H9 (cell line): ENCODE measurements around the gene NKIRAS1. TPM values are rescaled to one million over a fixed set of nuclear protein-coding genes. Genes with fewer than 3 reads are reported as not detected.

ENCODE experiments used
- DNase-seq: peaks from one replicate; pipeline ENCODE4 v3.0.0-alpha.2; 2017
- H2AFZ ChIP-seq: one replicate; pipeline ENCODE4 v1.6.1; 2013; ENCODE audit warnings: mild to moderate bottlenecking, low read length, control low read depth, moderate library complexity
- H2AK5ac ChIP-seq: 2 replicates; pipeline ENCODE4 v1.6.1; 2013; ENCODE audit warnings: low read length, control low read depth, mixed read lengths; ENCODE audit not compliant: insufficient read length
- H2BK120ac ChIP-seq: one replicate; pipeline ENCODE4 v1.6.1; 2013; ENCODE audit warnings: low read depth, mild to moderate bottlenecking, low read length, control low read depth, inconsistent platforms; ENCODE audit not compliant: poor library complexity, severe bottlenecking
- H2BK12ac ChIP-seq: 2 replicates; pipeline ENCODE4 v1.6.1; 2013; ENCODE audit warnings: low read length, control low read depth, mixed read lengths, low read depth; ENCODE audit not compliant: insufficient read length
- H2BK15ac ChIP-seq: 2 replicates; pipeline ENCODE4 v1.6.1; 2013; ENCODE audit warnings: low read depth, low read length, control low read depth
- H2BK20ac ChIP-seq: one replicate; pipeline ENCODE4 v1.6.1; 2013; ENCODE audit warnings: low read depth, mild to moderate bottlenecking, low read length, control low read depth, inconsistent platforms; ENCODE audit not compliant: poor library complexity, severe bottlenecking
- H2BK5ac ChIP-seq: 2 replicates; pipeline ENCODE4 v1.6.1; 2013; ENCODE audit warnings: low read length, control low read depth, mixed read lengths; ENCODE audit not compliant: insufficient read length
- H3K14ac ChIP-seq: 2 replicates; pipeline ENCODE4 v1.6.1; 2013; ENCODE audit warnings: low read length, control low read depth; ENCODE audit not compliant: insufficient read depth
- H3K18ac ChIP-seq: 2 replicates; pipeline ENCODE4 v1.6.1; 2013; ENCODE audit warnings: low read depth, mild to moderate bottlenecking, mixed read lengths, low read length, control low read depth; ENCODE audit not compliant: insufficient read length
- H3K23ac ChIP-seq: 2 replicates; pipeline ENCODE4 v1.6.1; 2013; ENCODE audit warnings: low read length, control low read depth, mixed read lengths, low read depth; ENCODE audit not compliant: insufficient read length
- H3K23me2 ChIP-seq: 2 replicates; pipeline ENCODE4 v1.6.1; 2013; ENCODE audit warnings: low read depth, mild to moderate bottlenecking, mixed read lengths, low read length, control low read depth; ENCODE audit not compliant: insufficient read length, poor library complexity, severe bottlenecking
- H3K27ac ChIP-seq: 2 replicates; pipeline ENCODE4 v1.5.1; 2013; ENCODE audit warnings: low read length, control low read depth, mixed read lengths, low read depth; ENCODE audit not compliant: insufficient read length
- H3K27me3 ChIP-seq: 2 replicates; pipeline ENCODE4 v1.6.1; 2013; ENCODE audit warnings: low read length, control low read depth, inconsistent platforms; ENCODE audit not compliant: insufficient read depth
- H3K4ac ChIP-seq: 2 replicates; pipeline ENCODE4 v1.6.1; 2013; ENCODE audit warnings: low read depth, mild to moderate bottlenecking, control low read depth, inconsistent platforms, low read length, moderate library complexity
- H3K4me1 ChIP-seq: 2 replicates; pipeline ENCODE4 v1.6.1; 2013; ENCODE audit warnings: low read length, control low read depth, inconsistent platforms; ENCODE audit not compliant: insufficient read depth
- H3K4me2 ChIP-seq: 2 replicates; pipeline ENCODE4 v1.6.1; 2013; ENCODE audit warnings: low read length, control low read depth, mixed read lengths; ENCODE audit not compliant: insufficient read length, insufficient read depth
- H3K56ac ChIP-seq: 2 replicates; pipeline ENCODE4 v1.6.1; 2013; ENCODE audit warnings: low read depth, mild to moderate bottlenecking, mixed read lengths, low read length, control low read depth; ENCODE audit not compliant: insufficient read length
- H3K79me1 ChIP-seq: 2 replicates; pipeline ENCODE4 v1.6.1; 2013; ENCODE audit warnings: low read depth, mild to moderate bottlenecking, moderate library complexity, low read length, control low read depth, inconsistent platforms; ENCODE audit not compliant: insufficient read depth, poor library complexity, severe bottlenecking
- H3K79me2 ChIP-seq: 2 replicates; pipeline ENCODE4 v1.6.1; 2013; ENCODE audit warnings: low read length, control low read depth, inconsistent platforms; ENCODE audit not compliant: insufficient read depth
- H3K9ac ChIP-seq: 2 replicates; pipeline ENCODE4 v1.6.1; 2013; ENCODE audit warnings: low read length, control low read depth, mixed read lengths; ENCODE audit not compliant: insufficient read length; ENCODE audit errors: extremely low read depth
- H3K9me3 ChIP-seq: one replicate; pipeline ENCODE4 v1.6.1; 2013; ENCODE audit warnings: low read depth, low read length, inconsistent platforms; ENCODE audit not compliant: control insufficient read depth
- H3T11ph ChIP-seq: one replicate; pipeline ENCODE4 v1.6.1; 2013; ENCODE audit warnings: mild to moderate bottlenecking, low read length, control low read depth, inconsistent platforms
- H4K20me1 ChIP-seq: one replicate; pipeline ENCODE4 v1.6.1; 2013; ENCODE audit not compliant: control insufficient read depth, insufficient read length, insufficient read depth
- H4K5ac ChIP-seq: 2 replicates; pipeline ENCODE4 v1.6.1; 2013; ENCODE audit warnings: low read depth, mild to moderate bottlenecking, mixed read lengths, low read length, control low read depth; ENCODE audit not compliant: insufficient read length
- H4K8ac ChIP-seq: replicated peaks from 2 replicates; pipeline ENCODE4 v1.6.1; 2013; ENCODE audit warnings: low read length, control low read depth, mixed read lengths, low read depth; ENCODE audit not compliant: insufficient read length
- H4K91ac ChIP-seq: 2 replicates; pipeline ENCODE4 v1.6.1; 2013; ENCODE audit warnings: low read depth, mild to moderate bottlenecking, moderate library complexity, mixed read lengths, low read length, control low read depth; ENCODE audit not compliant: insufficient read length
- H3K27ac Mint-ChIP-seq, 3 experiments: 2 replicates in 2 of 3; 3 replicates in 1 of 3; pipeline ENCODE4 v1.8.0; 2020 to 2021; ENCODE audit warnings: mixed read lengths in 3 of 3, mild to moderate bottlenecking in 1 of 3, moderate library complexity in 1 of 3
- H3K27me3 Mint-ChIP-seq: 2 replicates; pipeline ENCODE4 v1.8.0; 2021; ENCODE audit warnings: low read depth, mild to moderate bottlenecking, moderate library complexity, mixed read lengths
- H3K36me3 Mint-ChIP-seq, 3 experiments: 2 replicates in 2 of 3; 3 replicates in 1 of 3; pipeline ENCODE4 v1.8.0; 2020 to 2021; ENCODE audit warnings: low read depth in 3 of 3, mixed read lengths in 3 of 3; ENCODE audit not compliant: insufficient read depth in 1 of 3
- H3K4me1 Mint-ChIP-seq, 2 experiments: 2 replicates each; pipeline ENCODE4 v1.8.0; 2020; ENCODE audit warnings: mixed read lengths in 2 of 2
- H3K4me3 Mint-ChIP-seq, 2 experiments: 2 replicates in 1 of 2; 3 replicates in 1 of 2; pipeline ENCODE4 v1.8.0; 2020 to 2021; ENCODE audit warnings: mild to moderate bottlenecking in 2 of 2, mixed read lengths in 2 of 2, moderate library complexity in 1 of 2
- H3K9me3 Mint-ChIP-seq, 2 experiments: 2 replicates in 1 of 2; 3 replicates in 1 of 2; pipeline ENCODE4 v1.8.0; 2020; ENCODE audit warnings: mild to moderate bottlenecking in 2 of 2, mixed read lengths in 2 of 2, moderate library complexity in 1 of 2
- CTCF ChIP-seq: fragments of 200-600 bp; sonication (generic); conservative IDR thresholded peaks from 3 replicates; pipeline ENCODE4 v1.8.0; 2021; ENCODE audit warnings: antibody characterized with exemption, mild to moderate bottlenecking
- WGBS: extraction: QIAGEN DNeasy Blood & Tissue Kit; methylation state at CpG from one replicate; pipeline ENCODE4 v1.1.7; 2013; ENCODE audit warnings: missing lambda C conversion rate, low lambda C conversion rate, mixed read lengths; ENCODE audit not compliant: insufficient read length; ENCODE audit errors: extremely low coverage; 5-methylcytosine and 5-hydroxymethylcytosine counted together
- total RNA-seq: library from RNA; stranded (reverse); gene quantifications from 2 replicates; pipeline ENCODE4 v1.2.1, GENCODE V29; 2021

The NKIRAS1 gene
- total RNA-seq, 1 experiment from 2014 or later, result 6.1 TPM

- H3K9me3 ChIP-seq, result no peaks in the 10 kb centered on the region
- no peak overlapping the region for H4K91ac ChIP-seq
- no peaks in the 10 kb centered on the region for H3K4me1 ChIP-seq
- H2BK20ac ChIP-seq, result no peak overlapping the region
- no peak overlapping the region for H3K56ac ChIP-seq
- H2BK12ac ChIP-seq, result no peak overlapping the region
- H3T11ph ChIP-seq, result no peak overlapping the region
- H3K23me2 ChIP-seq, result no peaks in the 10 kb centered on the region
- H3K27me3 ChIP-seq, result no peaks in the 10 kb centered on the region
- H3K14ac ChIP-seq, result no peak overlapping the region
- H2AFZ ChIP-seq, result no peak overlapping the region
- H3K9me3 Mint-ChIP-seq, result no peaks in the 10 kb centered on the region
- no peak overlapping the region for H4K5ac ChIP-seq
- H3K27me3 Mint-ChIP-seq, result no peaks in the 10 kb centered on the region
- no peak overlapping the region for H3K23ac ChIP-seq
- no peak overlapping the region for H2BK15ac ChIP-seq
- no peak for DNase-seq
- WGBS, result no CpG with 5 or more reads among the region's 3 CpGs
- no peak overlapping the region for H3K4ac ChIP-seq
- no peak overlapping the region for H3K4me3 Mint-ChIP-seq
- H2BK5ac ChIP-seq, result no peak overlapping the region
- no peak overlapping the region for H2BK120ac ChIP-seq
- TF ChIP-seq CTCF, result no peak
- H3K18ac ChIP-seq, result no peak overlapping the region
- H4K20me1 ChIP-seq, result no peaks in the 10 kb centered on the region
- no peak overlapping the region for H3K27ac ChIP-seq
- no peak overlapping the region; a peak in 1 of 7 replicates for H3K27ac Mint-ChIP-seq
- peaks cover 11 to 62% (median 39%) of the 10 kb centered on the region in 3 experiments for H3K36me3 Mint-ChIP-seq
- no peak overlapping the region for H2AK5ac ChIP-seq
- no peak overlapping the region for H3K9ac ChIP-seq
- H3K79me1 ChIP-seq, result no peaks in the 10 kb centered on the region
- no peak overlapping the region for H4K8ac ChIP-seq
- H3K79me2 ChIP-seq, result peaks cover 9% of the 10 kb centered on the region; the same call in 1 of the 2 replicates
- H3K4me2 ChIP-seq, result no peak overlapping the region
- peaks cover 0 to 7% of the 10 kb centered on the region in 2 experiments; a peak in 3 of 4 replicates for H3K4me1 Mint-ChIP-seq
These were observed 39.9 kb upstream of the NKIRAS1 start for GRCh38 chr3:23956701-23957100.
